ENCODE measurements around the gene ATG7.

Gene ATG7

GRCh38 chr3:11367143-11367693 lies 95.0 kb downstream of the ATG7 start:
- DNase-seq = no peak

DNA sequence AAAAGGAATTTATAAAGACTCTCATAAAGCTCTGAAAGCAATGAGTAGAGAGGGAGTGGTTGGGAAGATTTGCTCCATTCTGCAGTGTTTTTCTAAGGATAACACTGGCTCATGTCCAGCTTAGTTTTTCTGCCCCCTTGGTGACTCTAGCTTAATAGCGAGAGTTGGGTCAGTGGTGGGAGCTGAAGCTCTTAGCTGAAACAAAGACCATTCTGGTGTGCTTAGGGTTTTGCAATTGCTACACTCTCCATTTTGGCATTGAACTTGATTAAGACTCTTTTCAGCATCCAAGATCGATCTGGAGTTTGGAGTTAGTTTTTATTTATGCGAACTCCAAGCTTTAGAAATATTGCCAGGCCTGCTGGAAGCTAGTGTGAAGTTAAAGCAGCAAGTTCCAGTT lies 98.0 kb downstream of the ATG7 start:
- no peak for DNase-seq

GRCh38 chr3:11370966-11371365 lies 98.8 kb downstream of the ATG7 start:
- no peak for DNase-seq

- DNase-seq = no peak
Measured at GRCh38 chr3:11371747-11372146, 99.5 kb downstream of the ATG7 start.

DNA sequence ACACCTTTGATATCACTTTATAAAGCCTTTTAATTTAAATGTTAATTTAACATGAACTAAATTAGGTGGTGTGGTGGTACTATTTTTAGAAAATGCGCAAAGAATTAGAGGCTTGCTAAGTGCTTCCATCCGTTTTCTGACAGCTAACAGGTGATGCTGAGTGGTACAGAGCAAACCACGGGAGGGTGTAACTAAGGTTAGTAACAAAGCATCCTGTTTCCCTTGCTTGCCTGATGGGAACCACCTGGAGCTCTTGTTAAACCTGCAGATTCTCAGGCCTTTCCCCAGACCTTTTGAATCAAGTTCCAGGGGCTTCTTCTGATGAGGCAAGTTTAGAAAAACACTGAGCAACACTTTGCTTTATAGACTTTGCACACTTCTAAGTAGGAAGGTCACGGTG lies 101.0 kb downstream of the ATG7 start:
- no peak for DNase-seq

GRCh38 chr3:11373654-11374053 lies 101.5 kb downstream of the ATG7 start:
- no peak for DNase-seq

DNA sequence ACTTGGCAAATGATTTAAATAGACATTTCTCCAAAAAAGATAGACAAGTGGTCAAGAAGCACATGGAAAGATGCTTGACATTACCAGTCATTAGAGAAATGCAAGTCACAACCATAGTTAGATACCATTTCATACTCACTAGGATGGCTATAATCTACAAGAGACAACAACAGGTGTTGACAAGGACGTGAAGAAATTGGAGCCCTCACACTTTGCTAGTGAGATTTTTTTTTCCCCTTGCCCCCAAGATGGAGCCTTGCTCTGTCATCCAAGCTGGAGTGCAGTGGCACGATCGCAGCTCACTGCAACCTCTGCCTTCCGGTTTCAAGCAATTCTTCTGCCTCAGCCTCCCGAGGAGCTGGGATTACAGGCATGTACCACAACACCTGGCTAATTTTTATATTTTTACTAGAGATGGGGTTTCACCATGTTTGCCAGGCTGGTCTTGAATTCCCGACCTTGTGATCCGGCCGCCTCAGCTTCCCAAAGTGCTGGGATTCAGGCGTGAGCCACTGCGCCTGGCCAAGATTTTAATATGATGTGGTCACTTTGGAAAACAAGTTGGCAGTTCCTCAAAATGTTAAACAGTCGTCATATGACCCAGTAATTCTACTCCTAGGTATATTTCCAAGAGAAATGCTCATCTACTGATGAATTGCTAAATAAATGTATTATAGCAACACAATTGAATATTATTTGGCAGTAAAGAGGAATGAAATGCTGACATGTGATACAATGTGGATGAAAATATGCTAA lies 103.3 kb downstream of the ATG7 start:
- DNase-seq = no peak

DNA sequence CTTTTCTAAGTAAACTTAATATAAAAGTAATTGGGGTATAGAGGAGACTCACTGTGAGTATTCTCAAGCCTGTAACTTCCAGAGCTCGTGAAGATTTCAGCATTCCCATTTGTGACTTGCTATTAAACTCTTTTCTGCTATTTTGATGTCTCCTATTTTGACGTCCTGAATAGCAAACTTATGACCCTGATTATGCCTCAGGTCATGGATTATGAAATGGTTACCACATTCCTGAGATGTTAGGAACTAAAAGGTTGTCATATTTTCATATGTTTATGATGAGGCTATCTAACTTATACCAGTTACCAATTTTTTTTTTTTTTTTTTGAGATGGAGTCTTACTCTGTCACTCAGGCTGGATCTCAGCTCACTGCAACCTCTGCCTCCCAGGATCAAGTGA lies 105.5 kb downstream of the ATG7 start:
- DNase-seq = no peak

DNA sequence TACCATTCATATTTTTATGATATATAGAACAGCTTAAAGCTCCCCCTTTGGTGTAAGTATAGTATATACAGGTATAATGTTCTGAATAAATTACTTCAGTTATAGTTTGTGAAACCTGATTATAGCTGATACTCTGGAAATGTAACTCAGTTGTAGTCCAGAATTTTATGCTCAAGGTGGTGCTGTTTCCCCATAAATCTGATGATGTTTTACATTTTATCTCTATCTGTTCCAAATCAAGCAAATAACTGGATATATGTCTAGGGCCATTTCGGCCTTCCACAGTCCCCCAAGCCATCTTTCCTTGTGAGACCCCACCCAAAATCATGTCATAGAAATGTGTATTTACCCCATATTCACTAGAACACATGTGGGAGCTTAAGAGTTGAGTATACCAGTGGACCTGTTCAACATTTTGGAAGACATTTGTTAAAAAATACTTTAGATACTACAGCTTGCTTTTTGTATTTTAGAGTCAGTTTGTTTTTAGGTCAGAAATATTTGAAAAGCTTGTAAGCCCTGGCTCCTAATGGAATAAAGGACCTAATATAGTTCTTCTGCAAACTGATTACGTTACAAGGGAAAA lies 107.1 kb downstream of the ATG7 start:
- DNase-seq = no peak

GRCh38 chr3:11379824-11380701 lies 107.9 kb downstream of the ATG7 start:
- DNase-seq = no peak

DNA sequence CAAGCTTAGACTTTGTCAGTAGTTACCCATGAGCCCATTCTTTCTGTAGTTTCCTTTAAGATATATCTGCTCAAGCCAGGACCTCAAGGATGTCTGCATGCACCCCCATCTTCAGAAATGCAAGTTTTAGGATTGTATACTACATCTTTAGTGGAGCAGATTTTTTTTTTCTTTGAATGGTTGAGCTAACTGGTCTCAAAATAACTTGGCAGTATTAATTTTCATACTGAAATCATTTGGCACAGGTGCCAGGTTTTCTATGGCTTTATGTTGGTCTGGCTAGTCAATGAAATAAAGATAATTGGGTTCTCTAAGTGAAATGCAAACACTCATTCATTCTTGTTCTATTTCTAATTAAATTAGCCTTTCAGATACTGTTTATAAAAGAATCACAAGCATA lies 108.9 kb downstream of the ATG7 start:
- no peak for DNase-seq

GRCh38 chr3:11381563-11381962 lies 109.4 kb downstream of the ATG7 start:
- DNase-seq = no peak

DNA sequence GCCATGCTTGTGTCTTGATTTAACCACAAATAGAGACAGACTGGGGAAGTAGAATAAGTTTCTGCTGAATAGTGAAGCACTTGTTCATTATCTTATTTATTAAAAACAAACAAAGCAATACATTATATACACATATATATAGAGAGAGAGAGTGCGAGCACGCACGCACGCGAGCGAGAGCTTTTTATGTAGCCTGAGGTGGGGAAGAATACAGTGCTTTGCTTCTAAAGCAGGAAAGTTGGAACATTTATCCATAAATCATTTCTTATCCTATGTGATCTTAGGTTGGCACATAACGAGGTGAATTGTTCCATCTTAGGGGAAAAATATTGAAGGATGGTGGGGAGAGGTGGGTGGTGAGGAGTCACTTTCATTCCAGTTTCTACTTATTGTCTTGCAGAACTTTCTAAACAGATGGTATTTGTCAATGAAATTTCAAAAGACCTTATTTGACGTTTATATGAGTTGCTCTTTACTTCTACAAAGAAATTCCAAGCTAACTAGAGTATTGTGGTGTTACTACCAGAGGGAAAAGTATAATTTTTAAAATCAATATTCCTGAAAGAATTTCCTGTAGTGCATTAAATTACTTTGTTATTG lies 110.0 kb downstream of the ATG7 start:
- no peak for DNase-seq

- DNase-seq = no peak
Measured at GRCh38 chr3:11384074-11384473, 111.9 kb downstream of the ATG7 start.

DNA sequence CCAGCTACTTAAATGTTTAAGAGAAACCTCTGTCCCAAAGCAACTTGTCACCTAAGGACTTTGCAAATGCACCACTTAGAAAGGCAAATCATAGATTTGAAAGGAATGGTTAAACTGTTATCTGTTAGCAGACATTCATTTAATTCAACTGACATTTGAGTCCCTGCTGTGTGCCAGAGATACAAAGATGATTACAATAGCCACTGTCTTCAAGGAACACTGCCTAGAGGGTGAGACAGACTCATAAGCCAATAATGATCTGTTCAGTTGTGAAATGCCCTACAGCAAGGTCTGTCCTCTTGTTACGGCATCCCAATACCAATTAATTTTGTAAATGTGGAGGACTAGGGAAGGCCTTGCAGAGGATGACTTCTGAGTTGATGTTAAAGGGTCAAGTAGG lies 113.1 kb downstream of the ATG7 start:
- DNase-seq = no peak

- no peak for DNase-seq
Measured at GRCh38 chr3:11385891-11386290, 113.7 kb downstream of the ATG7 start.

DNA sequence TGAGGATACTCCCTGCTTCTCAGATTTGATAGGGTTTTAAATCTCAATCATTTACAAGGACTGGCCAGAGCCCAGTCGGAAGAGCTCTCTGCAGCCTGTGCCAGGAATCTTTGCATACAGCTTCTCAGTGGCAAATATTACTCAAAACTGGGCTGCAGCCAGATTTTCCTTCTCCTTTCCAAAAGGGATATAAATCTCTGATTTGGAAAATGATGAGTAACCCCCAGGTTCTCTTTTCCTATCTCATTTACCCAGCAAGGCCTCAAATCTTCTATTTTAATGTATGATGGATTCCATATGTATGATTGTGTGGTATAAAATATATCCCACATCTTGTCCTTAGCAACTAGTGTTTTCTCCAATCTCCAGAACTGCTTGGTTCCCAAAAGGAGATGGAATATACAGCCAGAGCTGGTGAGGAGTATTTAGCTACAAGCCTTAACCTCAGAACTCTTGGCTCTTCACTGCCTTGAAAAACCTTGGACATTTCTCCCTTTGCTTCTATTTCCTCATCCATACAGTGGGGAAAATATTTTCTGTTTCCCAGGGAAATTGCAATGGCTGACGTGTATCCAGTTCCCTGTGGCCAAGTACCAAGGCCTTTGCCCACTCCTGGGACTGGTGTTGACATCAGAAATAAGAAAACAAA lies 114.4 kb downstream of the ATG7 start:
- peak; percentile 63 for DNase-seq

- no peak for DNase-seq
Measured at GRCh38 chr3:11389386-11390268, 117.4 kb downstream of the ATG7 start.

- no peak for DNase-seq
Measured at GRCh38 chr3:11390411-11391131, 118.4 kb downstream of the ATG7 start.

DNA sequence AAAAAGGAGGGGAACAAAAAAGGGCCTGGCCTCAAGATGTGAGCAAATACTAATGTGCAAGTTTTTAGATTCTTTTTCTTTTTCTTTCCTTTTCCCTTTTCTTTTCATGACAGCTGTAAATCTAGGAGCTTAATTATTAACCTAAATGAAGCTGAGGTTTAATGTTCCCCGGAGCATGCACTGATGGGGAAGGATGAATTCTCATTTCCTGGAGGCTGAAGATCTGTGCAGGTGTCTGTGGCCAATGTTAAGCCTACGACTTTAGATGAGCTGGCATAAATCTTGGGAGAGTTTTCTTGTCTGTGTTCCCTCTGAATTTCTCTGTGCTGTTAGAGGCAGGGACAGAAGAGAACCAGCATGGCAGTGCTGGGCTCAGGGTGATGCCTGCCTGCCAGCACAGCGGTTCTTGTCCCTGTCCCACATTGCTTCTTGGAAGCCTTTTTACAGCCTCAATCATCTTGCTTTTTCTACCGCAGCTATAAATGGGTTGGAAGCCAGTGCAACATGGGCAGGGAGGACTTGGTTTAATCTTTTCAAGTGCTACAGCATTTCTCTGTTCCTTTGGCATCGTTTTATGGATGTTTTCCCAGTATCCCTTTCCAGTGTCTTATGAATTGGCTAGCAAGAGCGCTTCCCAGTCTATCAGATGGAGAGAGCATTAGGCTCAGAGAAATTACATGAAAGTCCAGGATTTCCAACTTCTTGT lies 119.1 kb downstream of the ATG7 start:
- DNase-seq = no peak
